ENCODE results near the gene DOK6. TPM values are rescaled to one million over a fixed set of nuclear protein-coding genes. Genes with fewer than 3 reads are reported as not detected.

Gene DOK6
- total RNA-seq, 6 experiments from 2014 or later, result not detected

DNA sequence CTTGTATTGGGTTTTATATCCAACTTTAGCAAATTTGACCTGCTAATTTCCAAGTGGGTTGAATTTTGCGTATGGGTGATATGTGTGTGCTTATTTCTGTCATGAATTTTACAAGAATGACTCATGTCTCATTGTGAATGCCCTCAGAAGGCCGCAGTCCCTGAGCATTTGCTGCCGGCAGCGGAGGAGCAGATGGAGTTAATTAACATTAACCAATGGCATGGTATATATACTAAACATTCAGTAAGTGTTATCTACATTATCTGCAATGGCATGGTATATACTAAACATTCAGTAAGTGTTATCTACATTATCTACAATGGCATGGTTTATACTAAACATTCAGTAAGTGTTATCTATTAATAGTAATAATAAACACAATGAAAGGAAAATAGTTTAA is 90.1 kb downstream of the DOK6 start:
- Mint-ChIP-seq H3K4me3 (no peak overlapping the region), H3K4me1 (ENCODE audit: low read depth) (no peaks in the 10 kb centered on the region), H3K27ac (no peak overlapping the region), H3K27me3 (ENCODE audit: insufficient read depth) (no peaks in the 10 kb centered on the region), H3K36me3 (ENCODE audit: low read depth) (no peaks in the 10 kb centered on the region), H3K9me3 (peaks cover 5% of the 10 kb centered on the region)
- peak; percentile 21 for DNase-seq
- TF ChIP-seq, protein P1, sequence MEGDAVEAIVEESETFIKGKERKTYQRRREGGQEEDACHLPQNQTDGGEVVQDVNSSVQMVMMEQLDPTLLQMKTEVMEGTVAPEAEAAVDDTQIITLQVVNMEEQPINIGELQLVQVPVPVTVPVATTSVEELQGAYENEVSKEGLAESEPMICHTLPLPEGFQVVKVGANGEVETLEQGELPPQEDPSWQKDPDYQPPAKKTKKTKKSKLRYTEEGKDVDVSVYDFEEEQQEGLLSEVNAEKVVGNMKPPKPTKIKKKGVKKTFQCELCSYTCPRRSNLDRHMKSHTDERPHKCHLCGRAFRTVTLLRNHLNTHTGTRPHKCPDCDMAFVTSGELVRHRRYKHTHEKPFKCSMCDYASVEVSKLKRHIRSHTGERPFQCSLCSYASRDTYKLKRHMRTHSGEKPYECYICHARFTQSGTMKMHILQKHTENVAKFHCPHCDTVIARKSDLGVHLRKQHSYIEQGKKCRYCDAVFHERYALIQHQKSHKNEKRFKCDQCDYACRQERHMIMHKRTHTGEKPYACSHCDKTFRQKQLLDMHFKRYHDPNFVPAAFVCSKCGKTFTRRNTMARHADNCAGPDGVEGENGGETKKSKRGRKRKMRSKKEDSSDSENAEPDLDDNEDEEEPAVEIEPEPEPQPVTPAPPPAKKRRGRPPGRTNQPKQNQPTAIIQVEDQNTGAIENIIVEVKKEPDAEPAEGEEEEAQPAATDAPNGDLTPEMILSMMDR (IDR thresholded peaks at IDR 0.05), result no peak

DNA sequence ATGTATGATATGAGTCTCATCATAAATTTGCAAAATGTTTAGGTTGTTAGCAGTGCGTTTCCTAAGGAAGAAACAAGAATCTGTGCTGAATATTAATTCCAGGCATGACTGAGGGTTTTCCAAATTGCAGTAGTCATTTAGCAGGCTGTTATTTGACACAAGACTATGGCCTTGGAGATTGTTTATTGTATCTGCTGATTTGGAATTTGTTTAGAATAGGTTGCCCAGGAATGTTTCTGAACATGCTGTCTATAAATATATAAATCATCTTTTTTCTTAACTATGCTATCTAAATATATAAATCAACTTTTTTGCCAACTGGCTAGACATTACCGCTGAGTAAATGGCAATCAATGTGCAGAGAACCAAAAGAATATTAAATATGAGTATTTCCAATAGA is 90.9 kb downstream of the DOK6 start:
- TF ChIP-seq, protein P1 (IDR thresholded peaks at IDR 0.05), result no peak
- Mint-ChIP-seq H3K27ac (no peak overlapping the region), H3K4me3 (no peak overlapping the region)

DNA sequence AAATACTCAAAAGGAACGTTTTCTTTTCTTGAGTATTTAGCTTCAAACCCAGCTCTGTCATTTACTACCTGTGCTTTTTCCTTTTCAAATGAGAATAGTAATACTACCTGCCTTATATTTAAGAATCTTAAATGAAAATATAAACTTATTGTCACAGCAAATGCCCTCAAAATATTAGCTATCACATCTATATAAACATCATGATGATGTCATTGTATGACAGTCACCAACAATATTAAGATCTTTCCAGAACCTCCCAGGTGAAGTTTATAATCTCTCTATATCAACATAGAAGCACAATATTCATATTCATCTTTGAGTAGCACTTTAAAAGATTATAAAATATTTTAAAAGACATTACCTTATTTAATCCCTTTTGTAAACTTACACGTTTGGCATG is 92.2 kb downstream of the DOK6 start:
- H3K36me3 Mint-ChIP-seq (ENCODE audit: low read depth), result no peaks in the 10 kb centered on the region
- TF ChIP-seq, protein P1 (IDR thresholded peaks at IDR 0.05), result no peak
- H3K9me3 Mint-ChIP-seq, result peaks cover 5% of the 10 kb centered on the region
- peaks cover 1% of the 10 kb centered on the region; the same call in 1 of the 2 replicates for H3K27me3 Mint-ChIP-seq (ENCODE audit: insufficient read depth)
- no peak overlapping the region for H3K27ac Mint-ChIP-seq
- DNase-seq, result no peak
- H3K4me3 Mint-ChIP-seq, result no peak overlapping the region
- H3K4me1 Mint-ChIP-seq (ENCODE audit: low read depth), result no peaks in the 10 kb centered on the region

More for the DNA sequence above, 90.9 kb downstream of the DOK6 start:
- no peak for DNase-seq
- H3K27me3 Mint-ChIP-seq (ENCODE audit: insufficient read depth), result no peaks in the 10 kb centered on the region
- H3K36me3 Mint-ChIP-seq (ENCODE audit: low read depth), result no peaks in the 10 kb centered on the region
- H3K9me3 Mint-ChIP-seq, result peaks cover 9% of the 10 kb centered on the region
- no peaks in the 10 kb centered on the region for H3K4me1 Mint-ChIP-seq (ENCODE audit: low read depth)

DNA sequence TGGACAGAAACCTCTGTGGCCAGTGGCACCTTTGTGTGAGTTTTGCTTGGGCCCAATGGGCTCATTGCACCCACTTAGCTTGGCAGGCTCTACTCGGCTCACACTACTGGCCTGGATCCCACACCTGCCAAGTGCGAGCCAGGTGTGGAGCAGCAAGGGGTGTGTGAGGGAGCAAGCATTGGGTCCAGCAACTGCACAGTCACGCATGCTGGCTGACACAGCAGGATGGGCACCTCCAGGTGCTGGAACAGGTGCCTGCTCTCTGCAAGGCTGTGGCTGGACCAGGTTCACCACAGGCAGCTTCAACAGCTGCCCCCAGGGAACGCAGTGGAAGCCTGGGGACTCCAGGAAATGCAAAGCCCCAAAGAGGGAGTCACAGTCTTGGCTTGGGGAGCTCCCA is 94.2 kb downstream of the DOK6 start:
- peaks cover 5% of the 10 kb centered on the region for H3K9me3 Mint-ChIP-seq
- H3K36me3 Mint-ChIP-seq (ENCODE audit: low read depth), result no peaks in the 10 kb centered on the region
- no peak overlapping the region for H3K4me3 Mint-ChIP-seq
- H3K4me1 Mint-ChIP-seq (ENCODE audit: low read depth), result no peaks in the 10 kb centered on the region
- no peak for DNase-seq
- H3K27me3 Mint-ChIP-seq (ENCODE audit: insufficient read depth), result peaks cover 1% of the 10 kb centered on the region; the same call in 1 of the 2 replicates
- no peak overlapping the region for H3K27ac Mint-ChIP-seq
- TF ChIP-seq, protein P1 (IDR thresholded peaks at IDR 0.05), result no peak

DNA sequence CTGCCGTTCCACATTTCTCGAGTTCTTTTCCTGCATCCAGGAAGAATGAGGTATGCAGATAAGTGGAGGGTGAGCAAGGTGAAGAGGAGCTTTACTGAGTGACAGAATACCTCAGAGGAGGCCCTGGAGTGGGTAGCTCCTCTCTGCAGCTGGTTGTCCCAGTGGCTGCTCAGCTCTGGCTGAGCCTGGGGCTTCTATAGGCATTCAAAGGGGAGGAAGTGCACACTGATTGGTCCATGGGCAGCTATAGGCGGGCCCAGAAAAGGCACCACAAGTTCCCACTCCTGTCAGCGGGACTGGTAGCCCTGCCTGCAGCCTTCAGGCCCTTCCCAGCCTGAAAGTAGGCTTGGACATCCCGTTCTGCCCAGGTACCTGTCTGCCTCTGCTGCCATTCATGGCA is 94.7 kb downstream of the DOK6 start:
- H3K27me3 Mint-ChIP-seq (ENCODE audit: insufficient read depth), result peaks cover 1% of the 10 kb centered on the region
- H3K36me3 Mint-ChIP-seq (ENCODE audit: low read depth), result no peaks in the 10 kb centered on the region
- H3K4me1 Mint-ChIP-seq (ENCODE audit: low read depth), result no peaks in the 10 kb centered on the region
- H3K4me3 Mint-ChIP-seq, result no peak overlapping the region
- H3K27ac Mint-ChIP-seq, result no peak overlapping the region
- TF ChIP-seq, protein P1 (IDR thresholded peaks at IDR 0.05), result no peak
- no peak for DNase-seq
- peaks cover 5% of the 10 kb centered on the region for H3K9me3 Mint-ChIP-seq
